GM19238 (cell line): ENCODE data around the gene RPL38.
A peak's percentile ranks its signal among the peaks of the same experiment; 100 is the strongest.

Experiments used
- DNase-seq: peaks from one replicate; pipeline ENCODE4 v3.0.0; 2011; ENCODE audit warnings: low spot score; ENCODE audit not compliant: insufficient read length

RPL38 gene

DNA sequence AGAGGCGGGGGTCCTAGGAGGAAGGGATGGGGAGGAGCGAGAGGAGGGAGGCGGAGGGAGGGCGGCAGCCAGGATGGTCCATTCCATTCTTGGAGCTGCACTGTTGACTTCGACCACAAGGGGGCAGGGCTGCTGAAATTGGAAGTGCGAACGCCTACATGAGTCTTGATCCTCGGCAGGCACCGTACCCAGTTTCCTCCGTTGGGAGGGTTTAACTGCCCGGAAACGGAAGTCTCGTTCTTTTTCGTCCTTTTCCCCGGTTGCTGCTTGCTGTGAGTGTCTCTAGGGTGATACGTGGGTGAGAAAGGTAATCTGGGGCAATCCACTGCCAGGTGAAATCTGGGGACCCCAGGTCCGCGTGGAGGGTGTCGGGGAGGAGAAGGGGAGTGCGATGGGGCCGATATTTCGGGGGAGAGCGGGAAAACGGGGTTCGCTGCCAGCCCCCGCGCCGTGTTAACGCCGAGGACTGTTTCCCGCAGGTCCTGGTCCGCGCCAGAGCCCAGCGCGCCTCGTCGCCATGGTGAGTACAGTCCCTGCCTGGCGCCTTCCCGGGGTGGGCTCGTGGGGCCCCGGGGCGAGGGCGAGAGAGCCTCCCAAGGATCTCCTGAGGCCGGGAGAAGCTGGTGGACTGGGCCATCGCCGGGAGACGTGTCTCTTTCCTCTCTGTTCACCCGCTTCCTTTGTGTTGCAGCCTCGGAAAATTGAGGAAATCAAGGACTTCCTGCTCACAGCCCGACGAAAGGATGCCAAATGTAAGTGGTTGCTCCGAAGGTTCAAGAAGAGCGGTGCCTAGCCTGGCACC, at the start of gene RPL38:
RPL38 (plus strand) TSS at position 240 of the 802 bp plus-strand sequence; CDS start at position 518, 278 bp downstream.
- DNase-seq, result peak; percentile 89

DNA sequence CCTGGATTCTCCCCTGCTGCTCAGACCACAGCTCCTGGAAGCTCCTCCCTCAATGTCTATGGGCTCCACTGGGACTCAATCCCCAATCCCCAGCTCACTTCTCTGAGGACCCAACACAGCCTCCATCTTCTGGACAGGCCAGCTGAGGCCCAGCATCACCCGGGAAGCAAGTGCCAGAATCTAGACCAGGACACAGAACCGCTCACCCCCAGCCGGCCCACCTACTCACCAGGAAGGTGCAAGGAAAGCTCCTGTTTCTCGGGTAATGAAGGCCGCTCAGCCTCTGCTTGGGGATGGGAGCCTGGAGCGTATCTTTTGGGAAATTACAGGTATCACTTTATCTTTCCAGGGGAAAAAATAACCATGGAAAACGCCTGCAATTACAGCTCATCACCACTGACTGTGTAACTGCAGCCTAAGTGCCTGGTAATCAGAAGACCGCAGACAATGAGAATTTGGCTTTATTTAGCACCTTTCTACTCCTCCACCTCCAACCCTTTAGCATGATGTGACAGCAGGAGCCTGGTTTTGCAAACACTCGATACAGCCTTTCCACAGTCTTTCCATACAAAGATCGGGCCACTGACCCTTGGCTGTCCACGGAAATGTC, 49.6 kb upstream of the RPL38 start:
- DNase-seq, result no peak

DNA sequence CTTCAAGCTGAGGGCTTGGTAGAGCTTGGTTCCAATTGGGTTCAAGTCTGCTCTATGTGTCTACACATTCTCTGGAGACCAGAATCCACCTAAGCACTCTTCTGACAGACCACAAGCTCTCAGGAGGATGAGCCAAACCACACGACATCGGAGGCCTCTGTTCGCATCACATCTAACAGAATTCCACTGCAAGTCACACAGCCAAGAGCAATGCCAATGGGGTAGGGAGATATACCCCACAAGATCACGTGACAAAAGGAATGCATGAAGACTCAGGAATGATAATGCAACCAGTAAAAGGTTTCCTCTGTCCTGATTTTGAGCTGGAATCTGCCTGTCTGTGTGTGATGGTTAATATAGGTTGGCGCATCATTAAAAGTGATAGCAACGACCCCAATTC, 46.6 kb upstream of the RPL38 start:
- DNase-seq, result no peak

DNA sequence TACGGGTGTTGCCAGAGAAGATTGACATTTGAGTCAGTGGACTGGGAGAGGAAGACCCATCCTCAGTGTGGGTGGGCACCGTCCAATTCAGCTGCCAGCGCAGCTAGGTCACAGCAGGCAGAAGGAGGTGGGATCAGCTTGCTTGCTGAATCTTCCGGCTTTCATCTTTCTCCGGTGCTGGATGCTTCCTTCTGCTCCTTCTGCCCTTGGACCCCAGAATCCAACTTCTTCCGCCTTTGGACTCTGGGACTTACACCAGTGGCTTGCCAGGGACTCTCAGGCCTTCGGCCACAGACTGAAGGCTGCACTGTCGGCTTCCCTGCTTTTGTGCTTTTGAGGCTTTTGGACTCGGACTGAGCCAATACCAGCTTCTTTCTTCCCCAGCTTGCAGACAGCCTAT, 46.1 kb upstream of the RPL38 start:
- DNase-seq, result no peak

DNA sequence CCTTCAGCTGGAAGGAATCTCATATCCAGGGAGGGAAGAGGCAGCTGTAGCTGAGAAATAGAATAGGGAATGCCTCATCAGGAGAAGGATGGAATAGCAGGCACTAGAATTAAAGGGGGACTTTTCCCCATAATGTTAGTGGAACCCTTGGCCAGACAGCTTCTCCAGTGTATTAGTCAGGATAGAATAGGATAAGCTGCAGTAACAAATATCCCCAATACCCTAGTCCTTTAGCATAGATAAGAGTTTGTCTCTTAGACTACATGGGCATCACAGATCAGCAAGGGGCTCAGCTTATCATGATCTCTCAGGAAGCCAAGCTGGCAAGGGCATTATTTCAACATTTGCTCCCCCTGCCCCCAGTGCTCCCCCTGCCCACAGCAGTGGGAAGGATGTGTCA, 44.7 kb upstream of the RPL38 start:
- no peak for DNase-seq

DNA sequence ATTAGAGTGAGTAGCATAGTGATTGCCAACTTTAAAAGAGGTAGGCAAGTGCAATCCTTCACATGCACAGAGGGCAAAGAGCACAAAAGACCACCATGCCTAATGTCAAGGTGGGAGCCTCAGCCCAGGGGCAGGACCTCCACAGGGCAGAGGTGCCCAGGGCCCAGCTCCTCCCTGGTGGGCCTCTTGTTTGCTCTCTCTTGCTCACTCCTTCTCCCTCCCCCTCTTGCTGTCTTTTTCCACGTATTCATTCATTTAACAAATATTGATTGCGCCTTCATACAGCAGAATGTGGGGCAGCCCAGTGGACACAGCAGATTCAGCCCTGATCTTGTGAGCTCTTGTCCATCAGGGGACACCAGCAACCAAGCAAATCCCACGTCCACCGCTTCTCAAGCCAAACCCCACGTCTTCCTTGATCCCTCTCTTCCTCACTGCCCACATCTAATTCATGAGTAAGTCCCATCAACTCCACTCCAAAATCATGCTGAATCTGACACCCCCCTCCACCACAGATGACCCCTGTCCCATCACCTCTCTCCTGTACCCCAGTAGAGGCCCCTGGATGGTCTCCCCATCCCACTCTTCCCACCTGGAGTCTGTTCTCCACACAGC, 44.1 kb upstream of the RPL38 start:
- DNase-seq, result no peak

DNA sequence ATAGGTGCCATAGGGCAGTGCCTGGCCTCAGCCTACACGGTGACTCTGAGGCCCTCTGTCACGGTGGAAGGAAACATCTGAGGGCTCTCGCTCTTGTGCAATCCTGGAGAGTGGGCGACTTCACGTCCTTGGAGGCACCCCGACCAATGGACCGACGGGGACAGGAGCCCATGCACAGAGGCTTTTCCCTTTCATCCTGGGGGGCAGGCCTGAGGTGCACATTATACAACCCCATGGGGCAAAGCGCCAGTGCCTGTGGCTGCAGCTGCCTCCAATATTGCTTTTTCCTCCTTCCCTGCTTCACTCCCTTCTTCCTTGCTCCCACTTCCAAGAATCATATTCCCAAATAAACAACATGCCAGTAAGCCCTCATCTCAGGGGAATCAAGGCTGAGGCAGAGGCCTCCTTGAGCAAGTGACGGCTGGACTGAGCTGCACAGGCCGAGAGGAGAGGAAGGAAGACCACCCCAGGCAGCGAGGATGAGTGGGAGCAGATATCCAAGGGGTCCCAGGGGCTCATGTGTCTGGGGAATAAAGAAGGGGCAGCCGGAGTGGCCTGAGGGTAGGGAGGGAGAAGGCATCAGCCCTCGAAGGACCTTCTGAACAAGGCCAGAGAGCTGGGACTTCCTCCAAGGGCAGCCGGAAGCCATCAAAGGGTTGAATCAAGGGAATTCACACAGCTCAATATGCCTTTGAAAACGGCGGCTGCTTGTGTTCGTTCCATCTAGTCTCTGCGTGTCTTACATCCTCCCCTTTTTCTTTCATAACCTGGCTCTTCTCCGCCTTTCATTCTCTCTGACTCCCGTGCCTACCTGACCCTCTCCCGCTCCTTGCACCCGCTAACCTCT, 42.6 kb upstream of the RPL38 start:
- no peak for DNase-seq

DNA sequence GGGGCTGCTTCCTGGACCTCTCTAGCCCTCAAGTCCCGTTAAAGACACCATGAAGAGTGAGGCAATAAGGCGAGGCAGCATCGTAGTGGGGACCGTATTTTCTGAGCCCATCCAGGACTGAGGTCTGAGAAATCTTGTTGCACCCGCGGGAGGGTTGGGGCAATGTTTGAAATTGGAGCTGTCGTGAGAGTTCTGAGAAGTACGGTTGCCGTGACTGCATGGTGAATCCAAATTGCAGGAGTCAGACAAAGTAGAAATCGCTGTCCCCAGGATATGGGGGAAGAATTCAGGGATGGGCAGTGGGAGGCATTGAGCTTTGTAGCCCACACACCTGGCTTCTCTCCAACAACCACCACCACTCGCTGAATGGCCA, 42.0 kb upstream of the RPL38 start:
- DNase-seq, result no peak

DNA sequence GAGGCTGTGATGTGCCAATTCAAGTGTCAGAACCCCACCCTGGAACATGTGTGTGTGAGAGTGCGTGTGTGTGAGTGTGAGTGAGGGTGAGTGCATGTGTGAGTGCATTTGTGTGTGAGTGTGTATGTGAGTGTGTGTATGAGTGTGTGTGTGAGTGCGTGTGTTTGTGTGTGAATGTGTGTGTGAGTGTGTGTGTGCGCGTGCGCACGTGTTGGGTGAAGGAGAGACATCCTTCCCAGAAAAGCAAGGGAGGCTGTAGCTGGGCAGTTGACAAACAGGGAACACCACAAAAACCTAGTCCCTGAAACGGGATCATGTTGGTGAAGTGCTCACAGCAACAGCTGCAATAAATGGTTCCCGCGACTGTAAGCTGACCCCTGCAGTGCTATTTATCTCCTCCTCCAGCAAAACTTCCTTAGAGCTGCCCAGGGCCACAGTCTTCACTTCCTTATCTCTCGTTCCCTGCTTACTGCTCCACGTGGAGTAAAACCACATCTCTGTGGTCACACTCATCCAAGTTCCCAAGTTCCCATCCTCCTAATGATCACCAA, 40.1 kb upstream of the RPL38 start:
- no peak for DNase-seq

DNA sequence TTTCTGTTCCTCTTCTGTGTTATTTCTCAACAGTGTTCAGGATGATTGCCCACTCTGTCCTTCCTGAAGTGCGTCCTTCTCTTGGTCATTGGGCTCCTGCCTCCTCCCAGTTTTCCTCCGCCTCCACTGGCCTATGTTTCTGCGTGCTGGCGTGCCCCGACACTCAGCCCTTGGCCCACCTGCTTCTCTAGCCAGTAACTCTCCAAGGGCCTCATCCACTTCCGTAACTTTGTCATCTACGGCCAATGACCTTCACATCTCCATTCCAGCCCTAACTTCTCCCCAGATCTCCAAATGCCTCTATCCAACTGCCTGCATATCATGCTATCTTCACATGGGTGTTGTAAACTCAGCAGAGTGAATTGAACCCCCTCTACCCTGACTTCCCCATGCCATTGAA, 39.6 kb upstream of the RPL38 start:
- DNase-seq, result no peak

DNA sequence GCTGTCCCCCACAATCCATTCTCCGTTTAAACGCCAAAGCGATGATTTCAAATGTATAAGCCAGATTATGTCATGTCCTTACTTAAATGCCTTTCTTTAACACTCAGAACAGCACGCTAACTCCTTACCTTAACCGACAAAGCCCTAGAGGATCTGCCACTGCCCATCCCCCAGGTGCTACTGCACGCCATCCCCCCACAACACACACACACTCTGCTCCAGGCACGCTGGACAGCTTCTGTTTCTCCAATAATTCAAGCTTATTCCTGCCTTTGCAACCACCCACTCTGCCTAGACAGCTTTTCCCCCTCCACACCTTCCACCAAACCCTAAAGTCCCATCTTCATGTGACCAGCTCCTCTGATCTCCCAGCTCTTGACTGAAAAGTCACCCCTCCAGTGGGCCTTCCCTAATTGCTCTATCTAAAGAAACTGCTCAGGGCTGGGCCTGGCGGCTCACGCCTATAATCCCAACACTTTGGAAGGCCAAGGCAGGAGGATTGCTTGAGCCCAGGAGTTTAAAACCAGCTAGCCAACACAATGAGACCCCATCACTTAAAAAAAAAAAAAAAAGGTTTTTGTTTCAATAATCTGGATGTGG, 38.9 kb upstream of the RPL38 start:
- no peak for DNase-seq

DNA sequence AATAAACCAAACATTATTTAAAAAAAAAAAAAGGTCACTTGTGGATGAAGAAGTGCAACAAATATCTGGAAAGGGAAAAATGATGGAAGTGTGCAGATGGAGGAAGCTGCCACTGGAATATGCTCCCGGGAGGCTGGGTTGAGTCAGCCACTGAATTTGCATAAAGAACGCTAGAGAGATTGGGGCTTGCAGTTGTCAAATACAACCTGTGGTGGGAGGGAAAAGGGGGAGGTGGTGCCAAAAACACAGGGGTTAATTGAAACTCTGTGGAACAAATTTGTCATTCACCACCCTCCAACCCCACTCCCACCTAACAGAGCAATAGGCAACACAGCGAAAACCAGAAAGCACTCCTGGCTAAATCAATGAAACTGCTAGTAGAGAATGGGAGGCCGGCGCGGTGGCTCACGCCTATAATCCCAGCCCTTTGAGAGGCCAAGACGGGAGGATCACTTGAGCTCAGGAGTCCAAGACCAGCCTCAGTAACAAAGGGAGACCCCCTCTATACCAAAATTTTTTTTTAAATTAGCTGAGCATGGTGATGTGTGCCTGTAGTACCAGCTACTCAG, 37.6 kb upstream of the RPL38 start:
- no peak for DNase-seq

DNA sequence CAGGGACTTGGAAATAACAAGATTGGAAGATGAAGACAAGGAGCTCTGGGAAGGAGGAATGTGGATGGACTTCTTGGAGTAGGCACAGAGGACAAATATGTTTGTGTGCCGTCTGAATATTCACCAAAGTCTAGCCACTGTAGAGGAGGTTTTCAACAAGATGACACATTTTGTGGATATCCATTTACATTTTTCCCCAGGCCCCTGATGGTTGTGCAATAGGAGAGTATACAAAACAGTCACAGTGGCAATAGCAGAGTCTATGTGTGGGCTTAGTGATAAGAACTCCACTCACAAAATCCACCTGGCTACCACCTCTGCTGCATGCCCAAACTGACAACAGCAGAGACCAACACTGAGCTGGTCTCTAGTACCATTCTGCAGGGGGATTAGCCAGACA, 32.6 kb upstream of the RPL38 start:
- DNase-seq, result no peak

DNA sequence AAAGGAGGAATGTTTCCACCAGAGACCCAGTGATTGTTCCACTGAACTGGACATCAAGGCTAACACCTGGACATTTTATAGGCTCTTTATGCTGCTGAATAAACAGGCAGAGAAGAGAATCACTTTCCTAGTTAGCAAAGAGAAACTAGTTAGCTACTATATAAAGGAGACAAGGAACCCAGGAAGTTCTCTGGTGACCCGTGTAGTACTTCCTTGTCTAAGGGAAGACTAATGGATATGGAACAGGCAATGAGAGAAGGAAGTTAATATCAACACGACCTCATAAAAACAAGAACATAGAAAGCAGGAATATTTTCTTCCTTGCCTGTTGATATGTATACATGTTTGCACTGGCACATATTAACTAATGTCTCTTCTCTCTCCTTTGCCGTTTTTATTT, 30.8 kb upstream of the RPL38 start:
- DNase-seq, result no peak

DNA sequence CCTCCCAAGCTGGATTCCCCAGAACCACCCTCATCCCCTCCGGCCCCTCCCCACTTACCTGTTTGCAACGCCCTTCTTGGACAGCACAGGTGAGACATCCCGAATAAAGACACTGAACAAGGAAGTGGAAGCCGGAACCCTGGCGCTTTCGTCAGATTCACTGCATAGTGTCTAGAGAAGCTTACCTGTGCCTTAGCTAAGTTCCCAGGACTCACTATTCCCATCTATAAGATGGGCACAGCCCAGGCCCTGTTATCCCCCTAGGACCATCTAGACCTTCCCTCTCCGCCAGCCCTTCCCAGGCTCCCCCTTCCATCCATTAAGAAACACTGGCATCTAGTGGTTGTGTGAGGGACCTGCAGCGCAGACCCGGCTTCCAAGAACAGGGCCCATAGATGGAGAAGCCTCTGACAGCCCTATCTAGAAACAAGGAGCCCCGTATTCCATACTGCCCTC, 26.9 kb upstream of the RPL38 start:
- DNase-seq, result peak; percentile 39

DNA sequence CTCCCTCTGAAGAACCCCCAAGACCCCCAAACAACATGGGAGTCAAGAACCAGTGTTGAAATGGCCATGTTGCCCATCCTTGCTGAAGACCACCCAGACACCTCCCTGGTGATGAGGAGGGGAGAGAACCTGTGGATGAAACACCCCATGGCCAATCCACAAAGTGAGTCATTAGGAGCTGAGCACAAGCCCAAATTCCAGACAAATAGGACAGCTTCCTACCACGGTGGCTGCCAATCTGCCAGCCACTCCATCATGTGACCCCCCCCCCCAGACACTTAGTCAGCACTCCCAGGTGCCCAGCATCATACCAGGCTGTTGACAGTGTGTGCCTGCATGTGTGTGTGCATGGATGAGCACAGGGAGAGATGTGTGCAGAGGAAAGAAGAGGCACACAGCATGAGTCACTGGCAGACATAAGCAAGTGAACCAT, 26.4 kb upstream of the RPL38 start:
- DNase-seq, result no peak

DNA sequence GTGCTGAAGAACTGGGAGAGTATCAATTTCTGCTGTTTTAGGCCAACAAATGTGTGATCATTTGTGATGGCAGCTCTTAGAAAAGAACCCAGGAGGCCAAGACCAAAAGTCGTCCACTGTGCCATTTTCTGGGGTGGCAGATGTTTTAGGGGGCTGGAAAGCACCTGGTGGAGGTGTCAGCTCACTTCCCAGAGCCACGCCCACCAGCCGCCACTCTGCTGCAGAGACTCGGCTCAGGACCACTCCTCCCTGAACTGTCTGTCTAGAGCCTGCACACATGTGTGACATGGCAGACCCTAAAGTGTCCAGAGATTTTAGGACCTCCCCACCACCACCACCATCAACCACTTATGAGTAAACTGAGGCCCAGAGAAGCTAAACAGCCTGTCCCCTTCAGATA, 23.9 kb upstream of the RPL38 start:
- no peak for DNase-seq

DNA sequence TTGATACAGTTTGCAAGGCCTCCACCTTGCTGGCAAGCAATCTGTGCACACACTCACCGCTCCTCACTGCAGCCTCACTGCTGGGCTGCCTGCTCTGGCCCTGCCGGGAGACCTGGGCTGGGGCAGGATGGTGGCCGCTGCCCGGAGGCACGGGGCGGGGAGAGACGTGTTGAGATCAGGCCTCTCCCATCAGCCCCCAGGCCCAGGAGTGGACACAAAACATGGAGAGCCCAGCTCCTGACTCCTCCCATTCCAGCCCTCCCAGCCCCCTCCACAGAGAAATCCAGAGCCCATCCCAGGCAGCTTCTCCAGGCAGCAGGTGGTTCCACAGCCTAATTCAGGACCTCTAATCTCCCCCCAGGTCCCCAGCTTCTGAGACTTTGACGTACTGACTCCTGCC, 23.1 kb upstream of the RPL38 start:
- DNase-seq, result no peak

DNA sequence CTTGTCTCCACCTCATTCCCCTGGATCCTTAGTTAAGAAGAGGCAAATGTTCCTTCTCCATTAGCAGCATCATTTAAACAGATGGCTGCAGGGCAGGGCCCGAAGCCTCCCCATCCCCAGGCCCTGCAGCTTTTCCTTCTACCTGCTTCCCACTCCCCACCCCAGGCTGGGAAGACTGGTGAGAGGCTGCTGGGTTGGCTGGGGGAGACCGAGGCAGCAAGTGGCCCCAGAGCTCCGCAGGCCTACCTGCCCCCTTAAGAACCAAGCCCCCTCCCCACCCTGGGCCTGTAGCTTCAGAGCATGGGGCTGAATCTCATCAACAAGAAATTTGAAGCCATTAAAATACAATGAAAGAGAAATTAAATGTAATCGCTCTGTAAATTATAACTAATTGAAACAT, 22.1 kb upstream of the RPL38 start:
- no peak for DNase-seq

DNA sequence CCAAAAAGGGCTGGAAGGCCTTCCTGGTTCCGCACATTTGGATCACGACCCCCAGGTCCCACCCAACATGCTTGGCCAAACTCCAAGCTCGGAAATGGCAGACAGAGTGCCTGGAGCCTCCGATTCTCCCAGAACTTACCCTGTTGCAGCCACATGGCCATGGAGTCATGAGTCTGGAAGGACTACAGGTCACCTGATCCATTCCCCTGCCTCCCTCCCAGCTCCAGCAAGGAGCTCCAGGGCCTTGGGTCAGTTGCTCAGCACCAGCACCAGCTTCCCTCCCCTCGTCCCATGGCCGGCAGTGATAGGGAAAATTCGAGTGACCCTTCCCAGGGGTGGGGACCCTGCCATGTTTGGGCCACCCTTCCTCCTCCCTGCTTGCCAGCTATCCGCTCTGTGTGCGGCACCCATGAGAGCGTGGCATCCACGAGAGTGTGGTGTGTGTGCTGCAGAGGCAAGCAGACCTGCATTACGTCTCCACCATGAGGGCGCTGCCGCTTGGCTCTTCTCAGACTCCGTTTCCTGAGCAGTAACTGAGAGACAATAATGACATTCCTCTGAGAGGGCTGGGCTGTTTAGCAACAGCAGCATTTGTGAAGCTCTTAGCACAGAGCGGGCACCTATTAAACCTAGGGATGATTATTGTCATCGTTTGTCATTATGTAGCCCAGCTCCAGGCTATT, 21.3 kb upstream of the RPL38 start:
- DNase-seq, result no peak
